Effector CD4-positive, alpha-beta T cell (primary cell): ENCODE results near the gene IL34.
"Not testable (repeated sequence)": the region's sequence is repeated elsewhere in the genome, so short reads cannot be mapped to it uniquely, and the experiment has no call there.

Experiments used
- DNase-seq: peaks from one replicate; pipeline ENCODE4 v3.0.0-alpha.2; 2020

IL34 gene

GRCh38 chr16:70659546-70659945 is 13.2 kb downstream of the IL34 start:
- DNase-seq = no peak

GRCh38 chr16:70659953-70660671 is 13.8 kb downstream of the IL34 start:
- no peak for DNase-seq

- DNase-seq = no peak
These were observed 14.5 kb downstream of the IL34 start for GRCh38 chr16:70660672-70661350.

DNA sequence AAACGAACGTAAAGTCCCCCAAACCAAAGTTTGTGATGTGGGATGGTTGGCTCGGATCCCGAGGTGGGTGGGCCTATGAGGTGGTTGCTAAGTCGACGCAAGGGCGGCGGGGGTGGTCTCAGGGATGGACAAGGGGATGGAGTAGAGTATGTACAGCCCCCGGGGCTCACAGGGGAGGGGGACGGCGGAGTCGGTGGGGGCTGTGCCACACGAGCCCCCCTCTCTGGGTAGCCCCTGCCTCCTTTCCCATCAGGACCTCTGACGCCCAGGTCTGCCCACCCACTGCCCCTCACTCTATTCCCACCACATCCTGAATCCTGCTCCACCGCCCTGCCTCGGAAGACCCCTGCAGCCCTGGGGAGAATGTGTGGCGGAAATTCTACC is 15.2 kb downstream of the IL34 start:
- no peak for DNase-seq

DNA sequence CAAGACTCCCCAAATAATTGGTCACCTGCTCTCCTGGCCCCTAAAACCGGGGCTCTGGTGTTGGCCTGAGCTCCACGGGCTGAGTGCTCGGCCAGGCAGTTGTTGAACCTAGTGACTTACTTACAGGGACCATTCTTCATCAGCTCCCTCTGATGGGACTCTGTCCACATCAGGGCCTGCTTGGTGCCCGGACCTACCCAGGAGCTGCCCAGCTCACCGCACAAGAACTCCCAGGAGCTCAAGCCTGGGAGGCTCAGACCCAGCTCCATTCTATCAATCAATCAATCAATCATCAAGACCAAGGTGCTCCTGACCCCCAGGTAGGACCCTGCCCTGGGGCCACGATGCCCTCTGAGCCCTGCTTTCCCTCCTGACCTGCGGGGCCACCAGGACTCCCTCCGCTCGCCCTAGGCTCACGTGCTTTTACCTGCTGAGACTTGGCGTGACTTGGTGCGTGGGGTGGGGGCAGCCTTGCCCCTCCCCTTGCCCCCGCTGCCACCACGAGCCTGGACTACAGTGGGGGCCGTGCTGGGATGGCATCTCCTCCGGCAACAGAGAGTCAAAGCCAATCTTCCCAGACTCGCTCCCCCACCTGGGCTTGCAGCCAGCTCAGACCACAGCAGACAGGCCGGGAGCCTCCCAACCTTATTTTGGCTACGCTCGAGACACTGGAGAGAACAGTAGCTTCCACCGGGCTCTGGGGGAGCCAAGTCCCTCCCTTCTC is 15.7 kb downstream of the IL34 start:
- no peak for DNase-seq

DNA sequence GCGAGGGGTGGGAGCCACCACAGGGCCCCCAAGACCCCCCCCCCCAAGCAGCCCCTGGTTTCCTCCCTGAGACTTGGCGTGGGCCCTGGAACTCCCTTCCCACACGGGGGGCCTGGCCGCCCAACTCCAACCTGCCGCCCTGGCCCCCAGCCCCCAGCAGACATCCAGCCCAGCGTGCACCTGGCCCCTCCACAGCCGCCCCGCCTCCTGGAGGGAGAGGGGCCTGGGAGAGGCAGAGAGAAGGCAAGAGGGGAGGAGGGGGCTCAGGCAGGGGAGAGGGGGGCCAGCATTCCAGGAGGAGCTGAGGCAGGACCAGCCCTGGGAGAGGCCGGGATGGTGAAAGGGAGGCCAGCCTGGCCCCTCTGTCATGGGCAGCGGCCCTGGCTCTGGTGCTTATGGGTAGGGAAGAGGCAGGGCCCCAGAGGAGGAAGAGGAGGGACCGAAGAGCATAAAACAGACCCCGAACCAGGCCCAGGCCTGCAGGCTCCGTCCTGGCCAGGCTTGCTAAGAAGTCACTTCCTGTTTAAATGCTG is 16.7 kb downstream of the IL34 start:
- DNase-seq = no peak

DNA sequence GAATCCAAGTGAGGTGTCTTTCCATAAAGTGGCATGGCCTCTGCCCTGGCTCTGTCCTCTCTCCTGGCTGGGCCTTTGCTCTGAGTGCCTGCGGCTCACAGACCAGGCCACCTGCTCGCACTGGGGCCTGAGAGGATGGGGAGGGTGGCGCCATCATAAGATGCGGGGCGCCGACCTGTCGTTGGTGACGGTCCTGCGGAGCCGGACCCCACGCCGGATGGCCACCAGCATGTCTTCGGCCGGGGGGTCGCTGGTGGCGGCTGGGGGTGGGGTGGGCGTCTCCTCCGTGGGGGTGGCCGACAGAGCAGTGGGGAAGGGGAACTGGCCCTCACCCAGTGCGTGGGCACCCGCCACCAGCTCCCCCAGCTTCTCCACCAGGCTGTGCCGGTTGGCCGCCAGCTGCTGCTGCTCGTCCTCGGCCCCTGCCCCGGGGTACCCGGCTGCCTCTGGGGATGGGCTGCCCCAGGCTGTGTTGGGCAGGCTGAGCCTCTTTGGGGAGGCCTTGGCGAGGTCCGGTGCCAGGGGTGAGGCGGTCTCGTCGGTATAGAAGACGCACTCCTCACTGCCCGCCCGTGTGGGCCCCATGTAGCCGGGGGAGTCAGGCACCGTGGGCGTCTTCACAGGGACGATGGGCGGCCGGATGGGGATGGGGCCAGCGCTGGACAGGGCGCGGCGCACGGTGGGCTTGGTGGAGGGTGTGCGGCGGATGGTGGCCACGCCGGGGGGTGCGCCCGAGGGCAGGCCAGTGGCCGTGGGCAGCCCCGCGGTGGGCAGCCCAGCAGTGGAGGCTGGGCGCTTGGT is 17.4 kb downstream of the IL34 start:
- DNase-seq = no peak

GRCh38 chr16:70664325-70665112 is 18.2 kb downstream of the IL34 start:
- no peak for DNase-seq

- no peak for DNase-seq
These were observed 18.8 kb downstream of the IL34 start for GRCh38 chr16:70665113-70665694.

DNA sequence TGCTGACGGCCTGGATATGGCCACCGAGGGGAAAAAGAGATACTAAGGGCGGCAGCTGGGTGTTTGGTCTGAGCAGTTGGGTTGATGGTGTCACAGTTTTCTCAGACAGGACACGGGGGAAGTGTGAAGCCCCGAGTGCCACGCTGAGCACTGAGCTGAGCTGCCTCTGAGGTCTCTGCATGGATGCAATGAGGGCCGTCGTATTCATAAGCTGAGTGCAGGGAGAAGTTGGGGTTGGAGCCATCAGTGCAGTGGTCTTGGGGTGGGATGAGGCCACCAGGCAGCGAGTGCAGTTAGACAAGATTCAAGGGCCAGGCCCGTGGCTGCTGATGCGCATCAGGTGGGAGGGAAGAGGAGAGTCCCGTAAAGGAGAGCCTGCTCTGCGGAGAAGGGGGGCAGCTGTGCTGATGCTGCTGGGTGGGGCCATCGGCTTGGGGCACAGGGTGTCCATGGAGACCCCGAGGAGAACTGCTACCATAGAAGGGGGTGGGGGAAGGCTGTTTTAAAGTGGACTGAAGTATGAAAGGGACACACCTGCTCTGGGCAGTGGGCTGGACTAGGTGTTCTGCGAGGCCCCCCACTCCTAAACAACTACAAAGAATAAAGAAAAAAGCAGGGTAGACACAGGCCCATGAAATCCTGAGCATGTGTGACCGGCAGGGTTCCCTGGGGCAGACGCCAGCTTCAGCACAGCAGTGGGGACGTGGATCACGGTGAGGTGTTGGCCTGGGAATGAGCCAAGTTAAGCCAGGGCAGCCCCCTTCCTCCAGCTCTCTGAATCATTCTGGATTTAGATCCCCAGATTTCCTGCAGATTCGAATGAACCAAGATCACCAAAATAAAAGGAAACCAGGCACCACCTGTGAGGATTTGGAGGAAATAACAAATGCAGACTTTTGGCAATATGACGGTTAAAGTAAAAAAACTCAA is 19.7 kb downstream of the IL34 start:
- DNase-seq = no peak

DNA sequence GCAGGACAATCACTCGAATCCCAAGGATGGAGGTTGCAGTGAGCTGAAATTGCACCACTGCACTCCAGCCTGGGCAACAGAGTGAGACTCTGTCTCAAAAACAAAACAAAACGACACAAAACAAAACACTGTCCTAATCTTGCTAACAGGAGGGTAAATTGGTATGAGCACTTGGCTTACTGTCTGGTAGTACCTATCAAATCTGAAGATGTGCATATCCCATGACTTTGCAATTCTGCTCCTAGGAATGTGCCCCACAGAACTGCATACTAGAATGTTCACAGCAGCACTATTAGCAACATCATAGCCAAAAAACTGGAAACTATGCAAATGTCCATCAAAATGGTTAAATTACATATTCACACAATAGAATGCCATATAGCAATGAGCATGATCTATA is 23.8 kb downstream of the IL34 start:
- DNase-seq = no peak

DNA sequence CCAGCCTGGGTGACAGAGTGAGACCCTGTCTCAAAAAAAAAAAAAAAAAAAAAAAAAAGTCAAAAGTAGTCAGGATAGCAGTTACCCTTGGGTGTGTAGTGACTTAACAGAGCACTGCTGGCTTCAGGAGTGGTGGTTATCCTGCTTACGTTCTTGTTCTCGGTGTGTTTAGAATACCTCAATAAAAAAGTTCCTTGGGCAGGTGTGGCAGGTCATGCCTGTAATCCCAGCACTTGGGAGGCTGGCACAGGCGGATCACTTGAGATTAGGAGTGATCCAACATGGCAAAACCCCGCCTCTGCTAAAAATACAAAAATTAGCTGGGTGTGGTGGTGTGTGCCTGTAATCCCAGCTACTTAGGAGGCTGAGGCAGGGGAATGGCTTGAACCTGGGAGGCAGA is 24.6 kb downstream of the IL34 start:
- not testable (repeated sequence) for DNase-seq

- DNase-seq = no peak
These were observed 28.1 kb downstream of the IL34 start for GRCh38 chr16:70674221-70675014.

GRCh38 chr16:70675851-70676513 is 29.6 kb downstream of the IL34 start:
- no peak for DNase-seq

- DNase-seq = no peak
These were observed 30.5 kb downstream of the IL34 start for GRCh38 chr16:70676675-70677498.

DNA sequence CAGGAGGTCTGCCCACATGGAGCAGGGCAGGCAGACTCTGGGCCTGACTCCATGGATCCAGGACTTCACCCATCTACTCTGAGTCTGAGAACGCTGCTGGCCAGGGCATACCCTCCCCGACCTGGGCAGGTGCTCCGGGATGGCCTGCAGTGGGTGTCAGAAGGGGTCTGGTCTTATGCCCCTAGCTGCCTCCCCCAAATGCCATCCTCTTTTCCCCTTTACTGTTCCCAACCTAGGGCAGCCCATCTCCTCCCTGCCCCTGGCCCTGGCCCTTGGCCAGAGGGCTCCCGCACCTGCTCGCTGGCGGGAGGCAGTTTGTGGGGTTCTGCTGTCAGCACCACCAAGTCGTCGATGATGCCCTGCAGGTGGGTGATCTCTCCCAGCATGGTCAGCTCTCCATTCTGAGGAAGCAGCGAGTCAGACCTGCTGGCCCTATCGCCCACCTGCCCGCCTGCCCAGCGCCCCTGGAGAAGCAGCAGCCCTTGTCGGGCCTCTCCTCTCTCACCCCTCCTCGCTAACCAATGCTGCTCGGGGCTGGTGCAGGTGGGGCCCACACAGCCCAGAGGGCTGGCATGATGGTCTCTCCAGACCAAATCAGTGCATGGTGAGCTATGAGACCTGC is 31.3 kb downstream of the IL34 start:
- DNase-seq = no peak

DNA sequence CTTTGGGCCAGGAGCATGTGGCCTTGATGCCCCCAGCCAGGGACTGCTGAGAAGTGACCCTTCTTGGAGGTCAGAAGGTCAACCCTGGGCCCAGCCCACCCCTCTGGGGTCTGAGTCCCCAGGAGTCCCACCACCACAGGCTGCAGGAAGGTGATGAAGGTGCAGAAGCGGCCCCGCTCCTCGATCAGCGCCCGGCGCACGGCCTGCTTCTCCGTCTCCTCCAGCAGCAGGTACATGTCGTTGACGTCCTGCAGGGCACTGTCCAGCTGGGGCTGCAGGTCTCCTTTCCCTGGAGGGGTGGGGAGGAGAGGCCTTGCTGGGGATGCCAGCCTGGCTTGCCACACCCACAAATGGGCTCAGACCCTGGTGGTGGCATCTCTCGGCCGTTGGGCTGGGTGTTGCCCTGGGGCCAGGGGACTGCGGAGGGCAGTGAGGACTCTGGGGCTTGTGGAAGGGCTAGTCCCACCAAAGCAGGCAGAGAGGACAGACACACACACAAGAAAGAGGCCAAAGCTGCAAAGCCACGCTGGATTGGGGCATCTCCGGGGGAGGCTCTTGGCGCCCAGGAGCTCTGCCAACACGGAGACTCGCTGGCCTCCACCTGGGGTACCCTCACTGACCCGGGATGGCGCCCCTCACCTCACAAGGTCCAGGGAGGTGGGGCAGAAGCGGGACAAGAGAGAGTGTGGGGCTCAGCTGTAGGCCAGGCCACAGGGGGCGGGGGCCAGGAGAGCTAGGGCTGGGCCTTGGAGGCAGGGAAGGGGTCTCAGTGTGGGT is 31.9 kb downstream of the IL34 start:
- no peak for DNase-seq
